ENCODE data around the gene KCNK4. TPM values are rescaled to one million over a fixed set of nuclear protein-coding genes. Genes with fewer than 3 reads are reported as not detected.

Gene KCNK4
- total and polyA plus RNA-seq, 2 of the 13 experiments (the other 11 are each of a cell fraction or from before 2014, with no cell fraction given): not detected

DNA sequence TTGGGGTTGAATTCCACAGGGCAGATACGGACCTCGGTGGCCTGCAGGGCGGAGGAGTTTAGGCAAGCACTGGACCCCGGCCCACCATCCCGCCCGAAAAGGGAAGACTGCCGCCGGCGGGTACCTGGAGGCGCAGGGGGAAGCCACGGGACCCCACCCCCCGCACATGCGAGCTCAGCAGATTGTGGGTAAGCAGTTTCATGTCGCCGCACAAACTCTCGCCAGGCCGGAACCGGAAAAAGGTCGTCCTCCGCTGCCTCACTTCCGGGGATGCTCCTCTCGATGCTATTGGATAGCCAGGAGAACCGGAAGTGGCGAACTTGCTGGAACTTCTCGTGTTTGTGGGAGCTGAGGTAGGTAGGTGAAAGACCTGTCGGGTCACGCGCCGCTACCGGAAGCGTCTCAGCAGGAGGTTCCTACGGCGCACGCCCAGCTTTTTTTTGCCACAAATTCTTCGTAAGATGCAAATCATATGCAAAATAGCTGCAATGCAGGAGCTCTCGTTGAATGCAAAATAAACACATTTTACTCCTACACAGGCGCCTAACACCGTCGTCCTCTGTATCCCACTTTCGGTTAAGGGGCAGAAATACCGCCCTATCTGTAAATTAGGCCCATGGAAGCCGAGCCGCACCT lies 26.3 kb downstream of the KCNK4 start, which contains the start of gene TRMT112 (continued):
- TF ChIP-seq ZBTB43 (CRISPR knock-in tag; conservative IDR thresholded peaks at IDR 0.05) (no peak), ZNF160 (CRISPR knock-in tag; IDR thresholded peaks at IDR 0.05) (0 out of 2 replicates have a peak, but pooled peaks have one; percentile 31), ZNF501 (CRISPR knock-in tag; IDR thresholded peaks at IDR 0.05) (no peak; the same call in none of the 2 replicates), ZNF101 (CRISPR knock-in tag; IDR thresholded peaks at IDR 0.05; ENCODE audit: borderline replicate concordance, low read depth) (no peak), YEATS4 (CRISPR knock-in tag; IDR thresholded peaks at IDR 0.05; ENCODE audit: borderline replicate concordance) (no peak; the same call in none of the 2 replicates), TCF12 (IDR thresholded peaks at IDR 0.05) (no peak), TCF12 (CRISPR knock-in tag; IDR thresholded peaks at IDR 0.05) (0 out of 2 replicates have a peak, but pooled peaks have one; percentile 36), ZNF713 (CRISPR knock-in tag; IDR thresholded peaks at IDR 0.05) (no peak), NR2F6 (IDR thresholded peaks at IDR 0.05) (no peak), NR2F6 (CRISPR knock-in tag; IDR thresholded peaks at IDR 0.05) (no peak), TBX3 (IDR thresholded peaks at IDR 0.05; ENCODE audit: borderline replicate concordance) (no peak), ZBTB34 (CRISPR knock-in tag; IDR thresholded peaks at IDR 0.05) (no peak), ZNF20 (CRISPR knock-in tag; IDR thresholded peaks at IDR 0.05) (no peak), HOXA9 (CRISPR knock-in tag; IDR thresholded peaks at IDR 0.05; ENCODE audit: borderline replicate concordance) (no peak), ZNF557 (CRISPR knock-in tag; IDR thresholded peaks at IDR 0.05) (no peak), FOXJ3 (CRISPR knock-in tag; IDR thresholded peaks at IDR 0.05; ENCODE audit: borderline replicate concordance) (no peak), ZNF652 (CRISPR knock-in tag; IDR thresholded peaks at IDR 0.05; ENCODE audit: borderline replicate concordance, low read depth) (no peak), GLI4 (CRISPR knock-in tag; IDR thresholded peaks at IDR 0.05; ENCODE audit: borderline replicate concordance) (no peak), ZNF354B (CRISPR knock-in tag; IDR thresholded peaks at IDR 0.05) (no peak), ZSCAN22 (CRISPR knock-in tag; IDR thresholded peaks at IDR 0.05) (no peak), ZNF484 (CRISPR knock-in tag; IDR thresholded peaks at IDR 0.05; ENCODE audit: borderline replicate concordance, low read depth) (no peak), ATF2 (CRISPR knock-in tag; IDR thresholded peaks at IDR 0.05) (0 out of 2 replicates have a peak, but pooled peaks have one; percentile 10), HNF4G (IDR thresholded peaks at IDR 0.05; ENCODE audit: borderline replicate concordance, low read depth, low read length) (no peak), HNF4G (CRISPR knock-in tag; IDR thresholded peaks at IDR 0.05; ENCODE audit: borderline replicate concordance, low read depth) (no peak)
- TF ChIP-seq, protein P1, sequence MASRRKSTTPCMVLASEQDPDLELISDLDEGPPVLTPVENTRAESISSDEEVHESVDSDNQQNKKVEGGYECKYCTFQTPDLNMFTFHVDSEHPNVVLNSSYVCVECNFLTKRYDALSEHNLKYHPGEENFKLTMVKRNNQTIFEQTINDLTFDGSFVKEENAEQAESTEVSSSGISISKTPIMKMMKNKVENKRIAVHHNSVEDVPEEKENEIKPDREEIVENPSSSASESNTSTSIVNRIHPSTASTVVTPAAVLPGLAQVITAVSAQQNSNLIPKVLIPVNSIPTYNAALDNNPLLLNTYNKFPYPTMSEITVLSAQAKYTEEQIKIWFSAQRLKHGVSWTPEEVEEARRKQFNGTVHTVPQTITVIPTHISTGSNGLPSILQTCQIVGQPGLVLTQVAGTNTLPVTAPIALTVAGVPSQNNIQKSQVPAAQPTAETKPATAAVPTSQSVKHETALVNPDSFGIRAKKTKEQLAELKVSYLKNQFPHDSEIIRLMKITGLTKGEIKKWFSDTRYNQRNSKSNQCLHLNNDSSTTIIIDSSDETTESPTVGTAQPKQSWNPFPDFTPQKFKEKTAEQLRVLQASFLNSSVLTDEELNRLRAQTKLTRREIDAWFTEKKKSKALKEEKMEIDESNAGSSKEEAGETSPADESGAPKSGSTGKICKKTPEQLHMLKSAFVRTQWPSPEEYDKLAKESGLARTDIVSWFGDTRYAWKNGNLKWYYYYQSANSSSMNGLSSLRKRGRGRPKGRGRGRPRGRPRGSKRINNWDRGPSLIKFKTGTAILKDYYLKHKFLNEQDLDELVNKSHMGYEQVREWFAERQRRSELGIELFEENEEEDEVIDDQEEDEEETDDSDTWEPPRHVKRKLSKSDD (CRISPR knock-in tag; IDR thresholded peaks at IDR 0.05; ENCODE audit: low read depth): no peak

Measured in HepG2 (cell line).